Measurements from ENCODE around the gene DCST2.

DCST2 gene

GRCh38 chr1:155069551-155070157 lies 36.1 kb upstream of the DCST2 start:
- DNase-seq, result no peak

GRCh38 chr1:155068599-155068998 lies 35.0 kb upstream of the DCST2 start:
- no peak for DNase-seq

GRCh38 chr1:155066777-155067176 lies 33.2 kb upstream of the DCST2 start:
- no peak for DNase-seq

GRCh38 chr1:155064832-155065429 lies 31.4 kb upstream of the DCST2 start:
- no peak for DNase-seq

- peak in 1 of 2 experiments; percentile 57 for DNase-seq
Measured at GRCh38 chr1:155064111-155064831, 30.7 kb upstream of the DCST2 start.

GRCh38 chr1:155063550-155064110 lies 30.0 kb upstream of the DCST2 start, which contains the start of gene EFNA4:
TSS of gene EFNA4 (plus strand) at chr1:155063740. CDS start at chr1:155063824, 84 bp downstream.
- DNase-seq, result peak; percentile 86 to 89

GRCh38 chr1:155062702-155063411 lies 29.3 kb upstream of the DCST2 start:
- peak; percentile 93 for DNase-seq

GRCh38 chr1:155062151-155062686 lies 28.6 kb upstream of the DCST2 start:
- peak; percentile 37 to 39 for DNase-seq

GRCh38 chr1:155061381-155062150 lies 28.0 kb upstream of the DCST2 start:
- peak; percentile 99 for DNase-seq

- DNase-seq, result no peak
Measured at GRCh38 chr1:155060736-155061135, 27.2 kb upstream of the DCST2 start.

GRCh38 chr1:155057788-155058211 lies 24.2 kb upstream of the DCST2 start:
- no peak for DNase-seq

GRCh38 chr1:155057104-155057503 lies 23.5 kb upstream of the DCST2 start:
- no peak for DNase-seq

GRCh38 chr1:155053531-155054105 lies 20.0 kb upstream of the DCST2 start:
- no peak for DNase-seq

- peak; percentile 58 to 59 for DNase-seq
Measured at GRCh38 chr1:155052439-155053395, 19.1 kb upstream of the DCST2 start.

GRCh38 chr1:155051777-155052398 lies 18.3 kb upstream of the DCST2 start:
- peak; percentile 59 to 62 for DNase-seq

GRCh38 chr1:155051342-155051776 lies 17.8 kb upstream of the DCST2 start:
- DNase-seq, result no peak

- peak; percentile 86 to 91 for DNase-seq
Measured at GRCh38 chr1:155050560-155051341, 17.2 kb upstream of the DCST2 start, which contains the start of gene ADAM15. TSS of gene ADAM15 (plus strand) at chr1:155051316. CDS start at chr1:155051387, 71 bp downstream.

GRCh38 chr1:155049651-155050559 lies 16.3 kb upstream of the DCST2 start:
- no peak for DNase-seq

Measured in activated T-cell treated with anti-CD3 and anti-CD28 coated beads, Interleukin-2, amount 50 U/mL, for 48 hours (primary cell).